Adrenal gland (tissue), 5 donors: ENCODE results near the gene APH1B.

Experiments used
- POLR2A ChIP-seq, 2 donors: fragments of 450-650 bp; IDR thresholded peaks; one replicate each; pipeline ENCODE4 v1.6.1; 2017; ENCODE audit warnings: antibody characterized with exemption in 2 of 2, mild to moderate bottlenecking in 2 of 2, moderate library complexity in 1 of 2
- TF ChIP-seq, protein P1 (sequence below), 6 experiments: fragments of 450-650 bp in 4 of 6; fragments of 200-600 bp in 2 of 6; sonication (generic) in 1 of 6; IDR thresholded peaks; 1 replicate in 5 of 6; 2 replicates in 1 of 6; pipeline versions ENCODE4 v1.5.1 to v1.8.0; 2016 to 2021; ENCODE audit warnings: antibody characterized with exemption in 6 of 6, mild to moderate bottlenecking in 2 of 6, moderate library complexity in 1 of 6
- donor health status: DM: no; HTN: no; CAD: no.

DNA sequence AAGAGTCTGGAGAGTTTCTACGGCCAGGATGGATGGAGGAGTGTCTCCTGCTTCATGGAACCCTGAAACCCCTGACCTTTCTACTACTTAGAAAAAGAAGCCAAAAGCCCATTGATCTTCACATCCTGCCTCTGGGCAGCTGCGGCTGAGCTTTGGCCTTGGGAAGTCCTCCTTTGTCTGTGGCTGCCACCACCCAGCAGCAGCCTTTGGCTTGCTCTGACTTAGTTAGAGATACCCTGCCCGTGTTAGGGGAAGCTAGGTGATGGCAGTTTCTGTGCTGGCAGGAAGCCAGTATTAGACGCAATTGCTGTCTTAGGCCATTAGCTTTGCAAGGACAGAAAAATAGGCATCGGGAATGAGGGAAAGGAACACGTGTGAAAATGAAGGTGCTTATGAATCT lies 18.8 kb downstream of the APH1B start:
- TF ChIP-seq, protein P1, sequence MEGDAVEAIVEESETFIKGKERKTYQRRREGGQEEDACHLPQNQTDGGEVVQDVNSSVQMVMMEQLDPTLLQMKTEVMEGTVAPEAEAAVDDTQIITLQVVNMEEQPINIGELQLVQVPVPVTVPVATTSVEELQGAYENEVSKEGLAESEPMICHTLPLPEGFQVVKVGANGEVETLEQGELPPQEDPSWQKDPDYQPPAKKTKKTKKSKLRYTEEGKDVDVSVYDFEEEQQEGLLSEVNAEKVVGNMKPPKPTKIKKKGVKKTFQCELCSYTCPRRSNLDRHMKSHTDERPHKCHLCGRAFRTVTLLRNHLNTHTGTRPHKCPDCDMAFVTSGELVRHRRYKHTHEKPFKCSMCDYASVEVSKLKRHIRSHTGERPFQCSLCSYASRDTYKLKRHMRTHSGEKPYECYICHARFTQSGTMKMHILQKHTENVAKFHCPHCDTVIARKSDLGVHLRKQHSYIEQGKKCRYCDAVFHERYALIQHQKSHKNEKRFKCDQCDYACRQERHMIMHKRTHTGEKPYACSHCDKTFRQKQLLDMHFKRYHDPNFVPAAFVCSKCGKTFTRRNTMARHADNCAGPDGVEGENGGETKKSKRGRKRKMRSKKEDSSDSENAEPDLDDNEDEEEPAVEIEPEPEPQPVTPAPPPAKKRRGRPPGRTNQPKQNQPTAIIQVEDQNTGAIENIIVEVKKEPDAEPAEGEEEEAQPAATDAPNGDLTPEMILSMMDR (IDR thresholded peaks at IDR 0.05), result no peak
- TF ChIP-seq POLR2A (IDR thresholded peaks at IDR 0.05), result no peak
